Activated B cell treated with CpG ODN at 0.5 μM for 24 hours (primary cell): Measurements from ENCODE around the gene MED12L. TPM values are rescaled to one million over a fixed set of nuclear protein-coding genes. Genes with fewer than 3 reads are reported as not detected.

ENCODE experiments used
- ATAC-seq: fragments of 200-7000 bp; cut with Tn5 transposase; one replicate; pipeline ENCODE4 v1.10.0; 2021; ENCODE audit warnings: low read depth, mild to moderate bottlenecking, moderate library complexity
- CTCF ChIA-PET: fragments of 350-600 bp; sonication (Branson Sonifier 250); formaldehyde crosslinking; loops from one replicate; lab custom pipeline; 2021; ENCODE audit warnings: antibody characterized with exemption; lab: Charles Lee
- POLR2A ChIA-PET: fragments of 350-600 bp; sonication (Branson Sonifier 250); formaldehyde crosslinking; loops from one replicate; lab custom pipeline; 2021; ENCODE audit warnings: antibody characterized with exemption; lab: Charles Lee
- DNase-seq: peaks from one replicate; pipeline ENCODE4 v3.0.0; 2022
- H3K27ac Mint-ChIP-seq: one replicate; pipeline ENCODE4 v1.8.0; 2020; ENCODE audit warnings: mixed read lengths
- H3K27me3 Mint-ChIP-seq: one replicate; pipeline ENCODE4 v1.8.0; 2021; ENCODE audit warnings: mixed read lengths
- H3K36me3 Mint-ChIP-seq: one replicate; pipeline ENCODE4 v1.8.0; 2021; ENCODE audit warnings: low read depth, mixed read lengths
- H3K4me1 Mint-ChIP-seq: one replicate; pipeline ENCODE4 v1.8.0; 2021; ENCODE audit warnings: mixed read lengths
- H3K4me3 Mint-ChIP-seq: one replicate; pipeline ENCODE4 v1.8.0; 2020; ENCODE audit warnings: mild to moderate bottlenecking, mixed read lengths
- H3K9me3 Mint-ChIP-seq: one replicate; pipeline ENCODE4 v1.8.0; 2020; ENCODE audit warnings: mixed read lengths
- intact Hi-C: fragments of 100-400 bp; cut with micrococcal nuclease; formaldehyde crosslinking; loops from one replicate; pipeline ENCODE4 v1.15.1; 2024
- total RNA-seq: library from RNA; stranded (reverse); gene quantifications from 2 replicates; pipeline ENCODE4 v1.2.3, GENCODE V29; 2022
- TF ChIP-seq, protein P1 (sequence below): fragments of 200-600 bp; IDR thresholded peaks from one replicate; pipeline ENCODE4 v1.8.0; 2022; ENCODE audit warnings: antibody characterized with exemption, mild to moderate bottlenecking

The MED12L gene
- total RNA-seq, 1 donor from 2014 or later, result 1.5 TPM

DNA sequence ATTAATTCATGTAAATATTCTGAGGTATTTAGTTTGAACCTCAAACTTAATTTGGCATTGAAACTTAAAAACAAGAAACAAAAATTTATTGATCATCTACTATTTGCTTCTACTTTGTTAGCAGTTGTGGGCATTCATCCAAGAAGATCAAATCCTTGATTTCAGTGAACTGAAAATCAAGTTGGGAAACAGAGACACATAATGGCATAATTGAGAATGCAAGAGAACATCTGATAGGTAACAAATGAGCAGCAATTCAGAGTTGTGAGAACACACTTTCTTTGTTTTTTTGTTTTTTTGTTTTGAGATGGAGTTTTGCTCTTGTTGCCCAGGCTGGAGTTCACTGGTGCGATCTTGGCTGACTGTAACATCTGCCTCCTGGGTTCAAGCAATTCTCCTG is 33.9 kb upstream of the MED12L start:
- intact Hi-C loops, result no loop called here
- TF ChIP-seq, protein P1, sequence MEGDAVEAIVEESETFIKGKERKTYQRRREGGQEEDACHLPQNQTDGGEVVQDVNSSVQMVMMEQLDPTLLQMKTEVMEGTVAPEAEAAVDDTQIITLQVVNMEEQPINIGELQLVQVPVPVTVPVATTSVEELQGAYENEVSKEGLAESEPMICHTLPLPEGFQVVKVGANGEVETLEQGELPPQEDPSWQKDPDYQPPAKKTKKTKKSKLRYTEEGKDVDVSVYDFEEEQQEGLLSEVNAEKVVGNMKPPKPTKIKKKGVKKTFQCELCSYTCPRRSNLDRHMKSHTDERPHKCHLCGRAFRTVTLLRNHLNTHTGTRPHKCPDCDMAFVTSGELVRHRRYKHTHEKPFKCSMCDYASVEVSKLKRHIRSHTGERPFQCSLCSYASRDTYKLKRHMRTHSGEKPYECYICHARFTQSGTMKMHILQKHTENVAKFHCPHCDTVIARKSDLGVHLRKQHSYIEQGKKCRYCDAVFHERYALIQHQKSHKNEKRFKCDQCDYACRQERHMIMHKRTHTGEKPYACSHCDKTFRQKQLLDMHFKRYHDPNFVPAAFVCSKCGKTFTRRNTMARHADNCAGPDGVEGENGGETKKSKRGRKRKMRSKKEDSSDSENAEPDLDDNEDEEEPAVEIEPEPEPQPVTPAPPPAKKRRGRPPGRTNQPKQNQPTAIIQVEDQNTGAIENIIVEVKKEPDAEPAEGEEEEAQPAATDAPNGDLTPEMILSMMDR, result no peak
- H3K36me3 Mint-ChIP-seq, result no peaks in the 10 kb centered on the region
- DNase-seq, result no peak
- POLR2A ChIA-PET, result no interaction called here
- H3K27me3 Mint-ChIP-seq, result peaks cover 14% of the 10 kb centered on the region
- ATAC-seq, result no peak
- no peaks in the 10 kb centered on the region for H3K9me3 Mint-ChIP-seq
- no peak overlapping the region for H3K27ac Mint-ChIP-seq
- H3K4me1 Mint-ChIP-seq, result no peaks in the 10 kb centered on the region
- no peak overlapping the region for H3K4me3 Mint-ChIP-seq
- CTCF ChIA-PET, result no interaction called here

DNA sequence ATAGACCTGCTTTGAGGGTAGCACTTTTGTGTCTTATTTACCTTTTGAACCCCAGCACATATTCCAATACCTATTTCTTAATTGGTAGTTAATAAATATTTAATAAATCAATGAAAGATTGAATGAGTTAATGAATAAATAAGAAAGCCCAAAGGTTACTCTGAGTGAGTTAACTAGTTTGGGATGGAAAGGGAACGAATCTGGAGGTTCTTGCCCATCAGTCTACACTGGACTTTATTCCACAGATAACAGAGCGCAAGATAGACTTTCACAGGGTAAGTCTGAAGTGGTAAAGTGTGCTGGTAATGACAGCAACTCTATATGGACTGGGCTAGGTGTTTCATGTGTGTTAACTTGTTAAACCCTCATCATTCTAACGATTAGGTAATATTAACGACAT is 33.1 kb upstream of the MED12L start:
- CTCF ChIA-PET, result no interaction called here
- intact Hi-C loops, result no loop called here
- Mint-ChIP-seq H3K4me3 (no peak overlapping the region), H3K36me3 (no peaks in the 10 kb centered on the region), H3K27me3 (peaks cover 8% of the 10 kb centered on the region), H3K27ac (no peak overlapping the region), H3K9me3 (no peaks in the 10 kb centered on the region), H3K4me1 (no peaks in the 10 kb centered on the region)
- TF ChIP-seq, protein P1, result no peak
- POLR2A ChIA-PET, result no interaction called here
- ATAC-seq (no peak), DNase-seq (no peak)

DNA sequence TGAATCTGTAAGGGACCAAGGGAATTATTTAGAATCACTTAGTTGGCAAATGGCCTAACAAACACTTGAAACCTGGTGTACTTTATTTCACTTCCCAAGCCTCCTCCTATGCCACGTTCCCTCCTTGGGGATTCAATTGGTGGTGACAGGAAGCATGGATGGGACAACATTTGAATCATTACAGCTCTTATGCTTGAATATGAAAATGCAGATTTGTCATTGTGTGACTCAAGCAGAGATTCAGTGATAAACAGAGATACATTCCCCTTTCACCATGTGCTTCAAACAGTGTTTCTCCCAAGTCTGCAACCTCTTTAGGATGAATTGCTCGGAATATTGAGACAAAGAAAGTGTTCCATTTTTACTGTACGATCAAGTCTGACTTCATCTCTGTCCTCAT is 32.7 kb upstream of the MED12L start:
- no peaks in the 10 kb centered on the region for H3K9me3 Mint-ChIP-seq
- ChIA-PET POLR2A (no interaction called here), CTCF (no interaction called here)
- H3K27me3 Mint-ChIP-seq, result peaks cover 8% of the 10 kb centered on the region
- H3K27ac Mint-ChIP-seq, result no peak overlapping the region
- H3K4me3 Mint-ChIP-seq, result no peak overlapping the region
- DNase-seq (no peak), ATAC-seq (no peak)
- TF ChIP-seq, protein P1, result no peak
- no peaks in the 10 kb centered on the region for H3K36me3 Mint-ChIP-seq
- intact Hi-C loops, result no loop called here
- no peaks in the 10 kb centered on the region for H3K4me1 Mint-ChIP-seq

DNA sequence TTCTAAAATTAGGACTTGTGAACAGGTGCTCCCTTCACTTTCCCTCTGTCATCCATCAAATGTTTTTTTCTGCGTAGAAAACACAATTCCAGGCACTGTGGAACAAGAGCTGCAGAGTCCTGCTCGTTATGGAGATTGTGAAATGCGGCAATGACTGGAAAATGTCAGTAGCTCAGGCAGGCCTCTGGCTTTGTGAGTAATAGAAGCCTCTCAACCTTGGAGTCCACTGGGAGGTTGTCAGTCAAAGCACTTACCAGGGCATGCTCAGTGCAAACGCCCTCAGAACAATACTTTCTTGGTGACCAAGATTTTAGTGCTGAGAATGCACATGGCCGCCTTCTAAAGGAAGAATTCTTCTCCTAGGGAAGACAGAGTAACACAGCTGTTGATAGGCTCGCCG is 26.7 kb upstream of the MED12L start:
- intact Hi-C loops, result no loop called here
- no peaks in the 10 kb centered on the region for H3K36me3 Mint-ChIP-seq
- TF ChIP-seq, protein P1, result no peak
- ChIA-PET CTCF (no interaction called here), POLR2A (no interaction called here)
- peaks cover 8% of the 10 kb centered on the region for H3K27me3 Mint-ChIP-seq
- no peak overlapping the region for H3K4me3 Mint-ChIP-seq
- no peaks in the 10 kb centered on the region for H3K9me3 Mint-ChIP-seq
- DNase-seq (no peak), ATAC-seq (no peak)
- no peak overlapping the region for H3K27ac Mint-ChIP-seq
- no peaks in the 10 kb centered on the region for H3K4me1 Mint-ChIP-seq

DNA sequence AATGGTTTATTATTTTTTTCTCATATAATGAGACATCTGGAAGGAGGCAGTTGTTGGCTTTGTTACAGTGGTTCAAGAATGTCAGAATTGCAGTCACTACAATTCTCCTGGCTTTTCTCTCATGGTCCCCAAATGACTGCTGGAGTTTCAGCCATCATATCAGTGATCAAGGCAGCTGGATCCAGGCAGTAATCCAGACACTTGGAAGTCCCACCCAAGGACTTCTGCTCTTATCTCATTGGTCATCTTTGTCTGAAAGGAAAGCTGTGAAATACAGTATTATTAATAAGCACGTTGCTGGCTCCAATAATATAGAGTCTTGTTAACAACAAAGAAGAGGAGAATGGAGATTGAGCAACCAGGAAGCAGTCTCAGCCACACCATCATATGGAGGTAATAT is 22.9 kb upstream of the MED12L start:
- CTCF ChIA-PET, result no interaction called here
- no peaks in the 10 kb centered on the region for H3K36me3 Mint-ChIP-seq

More for the DNA sequence above, 22.9 kb upstream of the MED12L start:
- no peak overlapping the region for H3K27ac Mint-ChIP-seq
- DNase-seq (no peak), ATAC-seq (no peak)
- TF ChIP-seq, protein P1, result no peak
- H3K27me3 Mint-ChIP-seq, result peaks cover 7% of the 10 kb centered on the region
- intact Hi-C loops, result no loop called here
- H3K4me1 Mint-ChIP-seq, result no peaks in the 10 kb centered on the region
- no peak overlapping the region for H3K4me3 Mint-ChIP-seq
- POLR2A ChIA-PET, result interaction anchor here (0.5 kb wide), 1 partner anchor 15 kb away, joined by 3 read pairs; no protein-coding TSS in a partner anchor
- H3K9me3 Mint-ChIP-seq, result no peaks in the 10 kb centered on the region
